IMR-90 (cell line): Measurements from ENCODE around the gene DPP8.

Source experiments
- CTCF ChIP-seq: conservative IDR thresholded peaks from 2 replicates; pipeline ENCODE4 v1.5.1; 2012; ENCODE audit warnings: mild to moderate bottlenecking, low read depth, low read length, improper control_type of control experiment
- MAZ ChIP-seq: IDR thresholded peaks from 2 replicates; pipeline ENCODE4 v1.6.1; 2012; ENCODE audit warnings: low read depth, mild to moderate bottlenecking, low read length, improper control_type of control experiment, moderate library complexity, borderline replicate concordance
- POLR2A ChIP-seq: IDR thresholded peaks from 2 replicates; pipeline ENCODE4 v1.6.1; 2012; ENCODE audit warnings: mild to moderate bottlenecking, low read depth, low read length
- RCOR1 ChIP-seq: IDR thresholded peaks from 2 replicates; pipeline ENCODE4 v1.6.1; 2012; ENCODE audit warnings: mild to moderate bottlenecking, low read length, improper control_type of control experiment; ENCODE audit not compliant: insufficient replicate concordance

GRCh38 chr15:65528461-65529060, 11.1 kb upstream of the DPP8 start:
- TF ChIP-seq CTCF = no peak
- no peak for TF ChIP-seq RCOR1
- no peak for TF ChIP-seq MAZ
- TF ChIP-seq POLR2A = no peak
